NOMO-1 treated with dmso at 0.1 percent for 144 hours (cell line): ENCODE results near the gene PURB.
"Not testable (repeated sequence)": the region's sequence is repeated elsewhere in the genome, so short reads cannot be mapped to it uniquely, and the experiment has no call there.

Experiments used
- DNase-seq: peaks from one replicate; lab custom pipeline; 2025; ENCODE audit not compliant: unreplicated experiment; lab: John Stamatoyannopoulos, UW

The PURB gene

GRCh38 chr7:44854644-44855364 is 30.5 kb downstream of the PURB start:
- DNase-seq, result no peak

GRCh38 chr7:44853391-44853790 is 31.9 kb downstream of the PURB start:
- DNase-seq, result no peak

- no peak for DNase-seq
These were observed 32.7 kb downstream of the PURB start for GRCh38 chr7:44852590-44852989.

DNA sequence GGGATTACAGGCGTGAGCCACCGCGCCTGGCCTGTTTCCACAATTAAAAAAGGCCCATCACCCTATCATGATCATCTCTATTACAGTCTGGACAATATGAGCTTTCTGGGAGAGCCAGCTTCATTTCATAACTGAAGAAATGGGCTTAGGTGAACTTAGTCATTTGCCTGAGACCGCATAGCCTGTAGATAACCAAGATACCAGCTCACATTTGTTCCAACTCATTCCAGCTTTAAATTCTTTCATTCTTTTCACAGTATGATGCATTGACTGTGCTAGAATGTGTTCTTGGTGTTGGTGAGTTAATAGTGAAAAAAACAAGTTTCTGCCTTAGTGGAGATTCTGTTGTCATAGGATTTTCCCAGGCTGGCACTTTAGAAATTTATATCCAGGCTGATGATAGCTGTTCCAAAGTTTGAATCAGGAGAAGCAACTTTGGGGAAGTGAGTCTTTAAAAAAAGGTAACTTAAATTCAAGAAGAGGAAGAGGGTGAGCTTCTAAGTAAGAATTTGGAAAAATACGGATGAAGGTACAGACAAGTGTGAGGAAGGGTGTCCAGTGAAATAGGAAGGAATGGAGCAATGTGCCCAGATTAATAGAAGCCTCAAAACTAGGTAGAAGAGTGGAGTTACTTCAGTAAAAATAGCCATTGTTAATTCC is 35.3 kb downstream of the PURB start:
- no peak for DNase-seq

DNA sequence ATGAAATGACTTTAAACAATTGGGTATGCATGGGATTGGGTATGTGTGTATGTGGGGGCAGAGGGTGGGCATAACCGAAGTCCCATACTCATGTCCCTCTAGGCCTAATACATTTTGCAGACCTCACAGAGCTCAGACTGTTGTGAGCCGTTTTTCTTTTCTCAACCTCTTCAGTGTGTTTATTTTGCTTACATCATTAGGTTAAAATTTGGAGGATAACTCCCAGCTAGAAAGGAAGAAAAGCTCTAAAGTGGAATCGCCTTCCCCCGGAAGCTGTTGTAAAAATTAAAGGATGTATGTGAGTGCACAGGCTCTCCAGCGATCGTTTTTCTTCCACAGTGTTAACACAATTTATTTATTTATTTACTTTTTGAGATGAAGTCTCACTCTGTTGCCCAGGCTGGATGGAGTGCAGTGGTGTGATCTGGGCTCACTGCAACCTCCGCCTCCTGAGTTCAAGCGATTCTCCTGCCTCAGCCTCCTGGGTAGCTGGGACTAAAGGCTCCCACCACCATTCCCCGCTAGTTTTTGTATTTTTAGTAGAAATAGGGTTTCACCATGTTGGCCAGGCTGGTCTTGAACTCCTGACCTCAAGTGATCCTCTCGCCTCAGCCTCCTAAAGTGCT is 36.0 kb downstream of the PURB start:
- no peak for DNase-seq

- DNase-seq, result peak; percentile 99
These were observed 37.3 kb downstream of the PURB start, which contains the start of gene H2AZ2 for GRCh38 chr7:44847920-44848634. H2AZ2 (minus strand) TSS chr7:44848087; CDS start chr7:44847971, 116 bp downstream.

GRCh38 chr7:44847509-44847919 is 37.8 kb downstream of the PURB start:
- peak; percentile 78 for DNase-seq

DNA sequence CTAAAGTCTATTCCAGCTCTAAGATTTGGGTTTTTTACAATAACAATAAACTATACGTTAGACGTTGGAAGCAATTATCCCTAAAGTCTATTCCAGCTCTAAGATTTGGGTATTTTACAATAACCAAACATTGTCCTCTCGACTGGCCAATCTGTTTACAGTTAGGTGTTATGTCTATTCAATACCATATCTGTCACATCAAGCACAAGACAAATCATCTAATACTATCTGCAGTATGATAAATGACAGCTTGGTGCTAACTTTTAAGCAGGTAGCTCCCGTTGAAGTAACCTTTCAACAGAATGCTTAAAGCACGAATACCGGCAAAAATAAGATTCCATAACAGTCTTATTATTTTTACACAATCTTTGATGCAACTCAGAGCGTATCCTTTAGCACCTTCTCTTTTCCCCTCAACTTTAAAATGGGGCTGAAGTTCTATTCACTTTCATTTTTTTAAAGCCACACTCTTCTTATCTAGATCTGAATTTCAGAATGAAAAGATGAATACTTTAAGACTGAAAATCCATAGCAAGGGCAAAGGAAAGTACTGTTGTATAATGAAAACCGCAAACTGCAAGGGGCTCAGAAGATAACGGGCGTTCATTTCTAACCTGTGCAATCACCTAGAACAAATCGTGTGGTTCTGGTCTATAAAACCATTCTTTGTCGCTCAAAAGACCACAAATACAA is 38.4 kb downstream of the PURB start:
- DNase-seq, result no peak

DNA sequence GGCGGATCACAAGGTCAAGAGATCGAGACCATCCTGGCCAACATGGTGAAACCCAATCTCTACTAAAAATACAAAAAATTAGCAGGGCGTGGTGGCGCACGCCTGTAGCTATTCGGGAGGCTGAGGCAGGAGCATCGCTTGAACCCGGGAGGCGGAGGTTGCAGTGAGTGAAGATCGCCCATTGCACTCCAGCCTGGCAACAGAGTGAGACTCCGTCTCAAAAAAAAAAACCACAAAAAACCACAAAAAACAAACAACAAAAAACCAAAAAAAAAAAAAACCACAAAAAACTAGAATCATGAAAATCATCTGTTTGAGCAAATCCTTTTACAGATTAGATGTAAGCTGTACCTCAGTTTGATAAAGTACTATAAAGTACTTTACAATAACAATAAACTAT is 38.9 kb downstream of the PURB start:
- not testable (repeated sequence) for DNase-seq

- no peak for DNase-seq
These were observed 39.9 kb downstream of the PURB start for GRCh38 chr7:44845451-44845850.

DNA sequence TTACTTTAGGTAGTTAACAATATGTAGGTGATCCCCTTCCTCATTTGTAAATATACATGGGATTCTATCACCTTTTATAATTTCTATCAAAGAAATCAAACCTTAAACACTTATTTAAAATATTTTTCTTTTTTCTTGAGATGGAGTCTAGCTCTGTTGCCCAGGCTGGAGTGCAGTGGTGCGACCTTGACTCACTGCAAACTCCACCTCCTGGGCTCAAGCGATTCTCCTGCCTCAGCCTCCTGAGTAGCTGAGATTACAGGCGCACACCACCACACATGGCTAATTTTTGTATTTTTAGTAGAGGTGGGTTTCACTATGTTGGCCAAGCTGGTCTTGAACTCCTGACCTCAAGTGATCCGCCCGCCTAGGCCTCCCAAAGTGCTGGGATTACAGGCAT is 41.9 kb downstream of the PURB start:
- not testable (repeated sequence) for DNase-seq

- not testable (repeated sequence) for DNase-seq
These were observed 42.7 kb downstream of the PURB start for GRCh38 chr7:44842675-44843074.

- DNase-seq, result no peak
These were observed 46.6 kb downstream of the PURB start for GRCh38 chr7:44838751-44839150.

DNA sequence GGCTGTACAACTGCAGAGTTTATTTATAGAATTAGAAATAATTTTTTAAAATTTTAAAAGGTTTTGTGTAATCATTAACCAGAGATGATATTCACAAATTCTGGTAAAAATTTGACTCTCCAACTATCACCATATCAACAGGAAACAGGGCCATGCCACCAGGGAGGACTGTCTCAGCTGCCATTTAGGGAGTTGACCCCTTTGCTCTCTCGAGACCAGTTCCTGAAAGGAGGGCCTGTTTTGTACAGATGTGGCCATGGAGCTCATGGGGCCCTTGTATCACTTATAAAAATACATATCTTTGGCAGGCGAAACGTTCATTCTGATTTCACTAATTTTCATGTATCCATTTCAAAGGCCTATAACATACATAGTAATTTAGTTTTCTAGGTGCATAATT is 57.8 kb downstream of the PURB start:
- DNase-seq, result no peak
